ENCODE data around the gene MATCAP1.

MATCAP1 gene

GRCh38 chr16:67226804-67227566 is 43.2 kb upstream of the MATCAP1 start, which contains the start of gene TMEM208:
TSS of gene TMEM208 (plus strand) at chr16:67227130. CDS start at chr16:67227219, 89 bp downstream.
- TF ChIP-seq CTCF (conservative IDR thresholded peaks at IDR 0.05): peak; percentile 14; the same call in 1 of the 2 replicates
- H3K27ac ChIP-seq: peak within 1 kb of the TSS; percentile 66; the same call in 1 of the 2 replicates

- peak overlapping the region; percentile 66; the same call in 1 of the 2 replicates for H3K27ac ChIP-seq
- no peak for TF ChIP-seq CTCF (conservative IDR thresholded peaks at IDR 0.05)
Measured at GRCh38 chr16:67226295-67226803, 42.6 kb upstream of the MATCAP1 start.

GRCh38 chr16:67223992-67224391 is 40.2 kb upstream of the MATCAP1 start:
- peak overlapping the region; percentile 65 for H3K27ac ChIP-seq
- TF ChIP-seq CTCF (conservative IDR thresholded peaks at IDR 0.05): no peak

GRCh38 chr16:67216612-67217490 is 33.1 kb upstream of the MATCAP1 start:
- H3K27ac ChIP-seq: no peak overlapping the region
- TF ChIP-seq CTCF (conservative IDR thresholded peaks at IDR 0.05): no peak

- no peak for TF ChIP-seq CTCF (conservative IDR thresholded peaks at IDR 0.05)
- no peak overlapping the region for H3K27ac ChIP-seq
Measured at GRCh38 chr16:67215706-67216105, 31.9 kb upstream of the MATCAP1 start.

GRCh38 chr16:67213197-67214019 is 29.6 kb upstream of the MATCAP1 start:
- TF ChIP-seq CTCF (conservative IDR thresholded peaks at IDR 0.05): no peak
- H3K27ac ChIP-seq: no peak overlapping the region

All from VCaP (cell line).